ENCODE measurements around the gene BLOC1S3. TPM values are rescaled to one million over a fixed set of nuclear protein-coding genes. Genes with fewer than 3 reads are reported as not detected.

BLOC1S3 gene
- total and polyA plus RNA-seq, 10 donors: 5.0 to 31.7 (median 16.4) TPM

DNA sequence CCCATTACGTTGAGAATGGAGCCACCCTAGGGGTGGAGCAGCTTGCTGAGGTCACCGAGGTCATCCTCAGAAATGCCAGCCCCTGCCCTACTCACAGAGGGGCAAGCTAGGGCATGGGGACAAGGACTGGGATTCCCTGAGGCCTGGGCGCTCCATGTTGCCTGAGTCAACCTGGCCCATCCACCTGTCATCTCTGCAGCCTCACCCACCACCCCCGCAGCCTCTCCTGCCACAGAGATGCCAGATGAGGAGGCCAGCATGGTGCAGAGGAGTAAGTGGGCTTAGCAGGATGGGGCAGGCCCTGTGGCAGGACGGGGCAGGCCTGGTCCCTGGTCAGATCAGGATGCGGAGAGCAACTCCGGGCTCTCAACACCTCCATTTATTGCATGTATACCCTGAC lies 27.3 kb upstream of the BLOC1S3 start:
- 85 to 97% (median 88%) methylated on average over 4 to 7 of the region's 7 CpGs for WGBS, 5 donors
- Histone ChIP-seq H3K9me3 (no peaks in the 10 kb centered on the region), H3K4me1 (peaks cover 25 to 33% (median 29%) of the 10 kb centered on the region in 6 donors), H3K4me3 (no peak overlapping the region), H3K36me3 (peaks cover 0 to 27% (median 3%) of the 10 kb centered on the region in 6 donors), H3K27me3 (replicated peaks in 1 of 7) (peaks cover 0 to 60% (median 40%) of the 10 kb centered on the region in 7 donors), H3K27ac (no peak overlapping the region)
- intact Hi-C loops (cut with DNase I; ENCODE audit: low total_unique reads): no loop called here
- DNase-seq: peak; percentile 59
- TF ChIP-seq, protein P1, sequence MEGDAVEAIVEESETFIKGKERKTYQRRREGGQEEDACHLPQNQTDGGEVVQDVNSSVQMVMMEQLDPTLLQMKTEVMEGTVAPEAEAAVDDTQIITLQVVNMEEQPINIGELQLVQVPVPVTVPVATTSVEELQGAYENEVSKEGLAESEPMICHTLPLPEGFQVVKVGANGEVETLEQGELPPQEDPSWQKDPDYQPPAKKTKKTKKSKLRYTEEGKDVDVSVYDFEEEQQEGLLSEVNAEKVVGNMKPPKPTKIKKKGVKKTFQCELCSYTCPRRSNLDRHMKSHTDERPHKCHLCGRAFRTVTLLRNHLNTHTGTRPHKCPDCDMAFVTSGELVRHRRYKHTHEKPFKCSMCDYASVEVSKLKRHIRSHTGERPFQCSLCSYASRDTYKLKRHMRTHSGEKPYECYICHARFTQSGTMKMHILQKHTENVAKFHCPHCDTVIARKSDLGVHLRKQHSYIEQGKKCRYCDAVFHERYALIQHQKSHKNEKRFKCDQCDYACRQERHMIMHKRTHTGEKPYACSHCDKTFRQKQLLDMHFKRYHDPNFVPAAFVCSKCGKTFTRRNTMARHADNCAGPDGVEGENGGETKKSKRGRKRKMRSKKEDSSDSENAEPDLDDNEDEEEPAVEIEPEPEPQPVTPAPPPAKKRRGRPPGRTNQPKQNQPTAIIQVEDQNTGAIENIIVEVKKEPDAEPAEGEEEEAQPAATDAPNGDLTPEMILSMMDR (IDR thresholded peaks at IDR 0.05 in 8 of 11, conservative IDR thresholded peaks at IDR 0.05 in 3 of 11): no peak
- TF ChIP-seq POLR2AphosphoS5 (IDR thresholded peaks at IDR 0.05) (no peak), POLR2A (IDR thresholded peaks at IDR 0.05) (no peak)

DNA sequence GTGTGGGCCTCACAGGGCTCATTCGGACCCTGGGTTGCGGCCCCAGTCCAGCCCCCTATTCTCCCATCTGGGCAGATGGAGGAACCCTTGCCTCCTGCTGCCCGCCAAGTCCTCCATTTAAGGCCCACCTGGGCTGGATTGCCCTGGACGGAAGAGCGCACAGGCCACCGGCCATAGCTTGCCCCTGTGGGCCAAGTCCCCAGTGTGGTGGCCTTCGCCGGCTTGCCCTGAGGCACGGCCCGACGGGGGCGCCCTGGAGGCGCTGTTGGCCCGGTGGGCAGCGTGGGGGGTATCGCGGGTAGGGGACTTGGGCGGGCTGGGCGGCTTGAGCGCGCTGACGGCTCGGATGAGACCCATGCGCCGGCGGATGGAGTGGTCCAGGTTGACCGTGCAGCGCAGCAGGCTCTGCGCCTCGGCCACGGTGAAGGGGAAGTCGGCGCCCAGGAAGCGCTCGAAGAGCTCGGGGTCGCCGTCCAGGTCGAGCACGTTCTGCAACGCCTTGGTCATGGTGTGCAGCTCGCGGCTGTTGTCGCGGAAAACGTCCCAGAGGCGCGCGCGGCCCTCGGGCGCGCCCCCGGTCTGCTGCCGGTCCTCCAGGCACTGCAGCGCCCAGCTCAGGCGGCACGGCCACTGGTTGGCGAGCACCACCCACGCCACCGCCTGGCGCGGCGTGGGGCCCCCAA lies 26.6 kb upstream of the BLOC1S3 start:
- Histone ChIP-seq H3K9me3 (no peaks in the 10 kb centered on the region), H3K36me3 (peaks cover 0 to 20% (median 0%) of the 10 kb centered on the region in 6 donors), H3K27me3 (replicated peaks in 1 of 7) (peaks cover 0 to 66% (median 40%) of the 10 kb centered on the region in 7 donors), H3K4me3 (peak overlapping the region; percentile 1 to 67 (median 36)), H3K27ac (no peak overlapping the region), H3K4me1 (peaks cover 25 to 33% (median 29%) of the 10 kb centered on the region in 6 donors)
- DNase-seq: no peak
- TF ChIP-seq POLR2AphosphoS5 (IDR thresholded peaks at IDR 0.05) (peak in 1 of 3 donors; percentile 5), POLR2A (IDR thresholded peaks at IDR 0.05) (no peak)
- TF ChIP-seq, protein P1 (IDR thresholded peaks at IDR 0.05 in 8 of 11, conservative IDR thresholded peaks at IDR 0.05 in 3 of 11): peak in 1 of 11 experiments; percentile 1
- WGBS, 5 donors: 16 to 55% (median 19%) methylated on average over 11 to 64 of the region's 64 CpGs
- intact Hi-C loops (cut with DNase I; ENCODE audit: low total_unique reads): no loop called here

DNA sequence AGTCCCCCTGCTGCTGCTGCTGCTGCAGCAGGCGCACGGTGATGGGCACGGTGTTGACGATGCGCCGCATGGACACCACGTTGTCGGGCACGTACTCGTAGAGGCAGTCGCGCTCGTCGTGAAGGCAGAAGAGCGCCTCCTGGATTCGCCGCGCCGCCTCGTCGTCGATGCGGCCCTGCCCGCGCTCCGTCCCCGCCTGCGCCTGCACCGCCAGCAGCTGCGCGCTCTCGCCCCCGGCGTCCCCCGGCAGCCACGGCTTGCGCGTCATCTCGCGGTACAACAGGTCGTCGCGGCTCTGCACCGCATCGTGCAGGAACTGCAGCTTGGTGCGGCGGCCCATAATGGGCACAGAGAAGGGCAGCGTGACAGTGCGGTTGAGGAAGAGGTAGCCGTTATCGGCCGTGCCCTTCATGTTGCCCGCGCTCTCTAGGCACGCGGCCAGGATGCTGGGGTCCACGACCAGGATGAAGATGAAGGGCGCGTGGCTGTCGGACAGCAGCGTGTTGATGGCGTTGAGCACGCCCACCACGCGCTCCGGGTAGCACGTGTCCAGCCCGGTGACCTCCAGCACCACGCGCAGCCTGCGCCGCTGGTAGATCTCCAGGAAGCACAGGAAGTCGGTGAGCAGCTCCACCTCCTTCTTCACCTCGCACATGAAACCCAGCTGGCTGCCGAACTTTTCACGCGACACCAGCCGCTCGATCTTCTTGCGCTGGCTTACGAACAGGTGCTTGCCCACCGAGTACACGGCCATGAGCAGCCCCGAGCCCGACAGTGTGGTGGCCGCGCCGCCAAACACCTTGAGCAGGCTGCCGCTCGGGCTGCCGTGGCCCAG lies 25.9 kb upstream of the BLOC1S3 start:
- intact Hi-C loops (cut with DNase I; ENCODE audit: low total_unique reads): no loop called here

More for the DNA sequence above, 25.9 kb upstream of the BLOC1S3 start:
- TF ChIP-seq POLR2AphosphoS5 (IDR thresholded peaks at IDR 0.05) (peak; percentile 5 to 73 (median 65)), POLR2A (IDR thresholded peaks at IDR 0.05) (no peak)
- TF ChIP-seq, protein P1 (IDR thresholded peaks at IDR 0.05 in 8 of 11, conservative IDR thresholded peaks at IDR 0.05 in 3 of 11): no peak
- H3K9me3 ChIP-seq: no peaks in the 10 kb centered on the region
- peaks cover 0 to 13% (median 0%) of the 10 kb centered on the region in 6 donors for H3K36me3 ChIP-seq
- peak; percentile 84 for DNase-seq
- H3K4me3 ChIP-seq: peak overlapping the region; percentile 23 to 67 (median 36)
- H3K27me3 ChIP-seq (replicated peaks in 1 of 7): peaks cover 0 to 74% (median 40%) of the 10 kb centered on the region in 7 donors
- WGBS, 5 donors: 3 to 10% (median 4%) methylated on average over 49 to 91 of the region's 91 CpGs
- H3K27ac ChIP-seq: peak overlapping the region in 2 of 8 donors; percentile 6 to 46
- peaks cover 25 to 33% (median 29%) of the 10 kb centered on the region in 6 donors for H3K4me1 ChIP-seq

Data from spleen (tissue), 11 donors.